Activated naive CD8-positive, alpha-beta T cell treated with anti-CD3 and anti-CD28 coated beads for 36 hours (primary cell): ENCODE data around the gene BRIP1. TPM values are rescaled to one million over a fixed set of nuclear protein-coding genes. Genes with fewer than 3 reads are reported as not detected.
"Not testable (repeated sequence)": the region's sequence is repeated elsewhere in the genome, so short reads cannot be mapped to it uniquely, and the experiment has no call there.

Source experiments
- DNase-seq: peaks from one replicate; pipeline ENCODE4 v3.0.0; 2021
- H3K27ac Mint-ChIP-seq: one replicate; pipeline ENCODE4 v1.8.0; 2022; ENCODE audit warnings: mild to moderate bottlenecking, moderate library complexity, mixed read lengths
- H3K27me3 Mint-ChIP-seq: one replicate; pipeline ENCODE4 v1.8.0; 2022; ENCODE audit warnings: mild to moderate bottlenecking, mixed read lengths
- H3K36me3 Mint-ChIP-seq: one replicate; pipeline ENCODE4 v1.8.0; 2021; ENCODE audit warnings: mild to moderate bottlenecking, mixed read lengths
- H3K4me1 Mint-ChIP-seq: one replicate; pipeline ENCODE4 v1.8.0; 2021; ENCODE audit warnings: mixed read lengths
- H3K4me3 Mint-ChIP-seq: one replicate; pipeline ENCODE4 v1.8.0; 2022; ENCODE audit warnings: mild to moderate bottlenecking, moderate library complexity, mixed read lengths
- H3K9me3 Mint-ChIP-seq: one replicate; pipeline ENCODE4 v1.8.0; 2022; ENCODE audit warnings: mixed read lengths
- total RNA-seq, 2 experiments: library from RNA; stranded (reverse); gene quantifications; one replicate each; pipeline ENCODE4 v1.2.3, GENCODE V29; 2021

Gene BRIP1
- total RNA-seq, 2 experiments from 2014 or later, result 16.6 to 17.0 TPM

- Mint-ChIP-seq H3K36me3 (peaks cover 6% of the 10 kb centered on the region), H3K27ac (no peak overlapping the region), H3K4me1 (no peaks in the 10 kb centered on the region), H3K4me3 (no peak overlapping the region), H3K9me3 (no peaks in the 10 kb centered on the region), H3K27me3 (no peaks in the 10 kb centered on the region)
- DNase-seq, result no peak
Observed at GRCh38 chr17:61783120-61783519, 80.2 kb downstream of the BRIP1 start.

GRCh38 chr17:61782683-61783082, 80.6 kb downstream of the BRIP1 start:
- Mint-ChIP-seq H3K4me3 (no peak overlapping the region), H3K27me3 (no peaks in the 10 kb centered on the region), H3K27ac (no peak overlapping the region), H3K4me1 (no peaks in the 10 kb centered on the region), H3K9me3 (no peaks in the 10 kb centered on the region), H3K36me3 (peaks cover 4% of the 10 kb centered on the region)
- no peak for DNase-seq

GRCh38 chr17:61775364-61775763, 88.0 kb downstream of the BRIP1 start:
- Mint-ChIP-seq H3K36me3 (peaks cover 32% of the 10 kb centered on the region), H3K27me3 (no peaks in the 10 kb centered on the region), H3K4me3 (no peak overlapping the region), H3K9me3 (peaks cover 15% of the 10 kb centered on the region), H3K27ac (no peak overlapping the region), H3K4me1 (no peaks in the 10 kb centered on the region)
- DNase-seq, result no peak

DNA sequence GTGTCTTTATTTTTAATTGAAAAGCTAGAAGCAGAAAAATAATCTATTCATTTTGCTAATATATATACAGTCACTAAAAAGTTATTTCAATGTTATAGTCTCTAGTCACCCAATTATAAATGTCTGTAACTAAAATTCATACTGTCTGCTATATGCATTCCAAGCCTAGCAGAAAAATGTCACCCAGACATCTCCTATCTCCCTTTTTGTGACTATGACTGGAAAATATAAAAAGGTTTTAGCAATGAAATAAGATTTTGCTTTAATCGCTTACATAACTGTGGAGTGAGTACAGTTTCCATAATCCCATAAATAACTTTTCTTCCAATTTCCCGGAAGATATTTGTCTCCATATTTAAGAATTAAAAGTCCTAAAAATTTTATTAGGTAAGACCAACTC, 88.6 kb downstream of the BRIP1 start:
- peaks cover 36% of the 10 kb centered on the region for H3K36me3 Mint-ChIP-seq
- DNase-seq, result no peak
- H3K27me3 Mint-ChIP-seq, result no peaks in the 10 kb centered on the region
- no peaks in the 10 kb centered on the region for H3K4me1 Mint-ChIP-seq
- no peak overlapping the region for H3K4me3 Mint-ChIP-seq
- H3K9me3 Mint-ChIP-seq, result peaks cover 16% of the 10 kb centered on the region
- no peak overlapping the region for H3K27ac Mint-ChIP-seq

DNA sequence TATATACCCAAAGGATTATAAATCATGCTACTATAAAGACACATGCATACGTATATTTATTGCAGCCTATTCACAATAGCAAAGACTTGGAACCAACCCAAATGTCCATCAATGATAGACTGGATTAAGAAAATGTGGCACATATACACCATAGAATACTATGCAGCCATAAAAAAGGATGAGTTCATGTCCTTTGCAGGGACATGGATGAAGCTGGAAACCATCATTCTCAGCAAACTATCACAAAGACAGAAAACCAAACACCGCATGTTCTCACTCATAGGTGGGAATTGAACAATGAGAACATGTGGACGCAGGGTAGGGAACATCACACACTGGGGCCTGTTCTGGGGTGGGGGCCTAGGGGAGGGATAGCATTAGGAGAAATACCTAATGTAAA, 89.2 kb downstream of the BRIP1 start:
- H3K4me1 Mint-ChIP-seq, H3K4me3 Mint-ChIP-seq, DNase-seq, H3K27me3 Mint-ChIP-seq, H3K27ac Mint-ChIP-seq: not testable (repeated sequence)
- Mint-ChIP-seq H3K9me3 (peaks cover 18% of the 10 kb centered on the region), H3K36me3 (peaks cover 43% of the 10 kb centered on the region)

- H3K9me3 Mint-ChIP-seq, result peaks cover 18% of the 10 kb centered on the region
- peaks cover 52% of the 10 kb centered on the region for H3K36me3 Mint-ChIP-seq
- DNase-seq, result no peak
- H3K4me1 Mint-ChIP-seq, result no peaks in the 10 kb centered on the region
- H3K4me3 Mint-ChIP-seq, result no peak overlapping the region
- H3K27ac Mint-ChIP-seq, result no peak overlapping the region
- H3K27me3 Mint-ChIP-seq, result no peaks in the 10 kb centered on the region
Observed at GRCh38 chr17:61770752-61771533, 92.4 kb downstream of the BRIP1 start.

DNA sequence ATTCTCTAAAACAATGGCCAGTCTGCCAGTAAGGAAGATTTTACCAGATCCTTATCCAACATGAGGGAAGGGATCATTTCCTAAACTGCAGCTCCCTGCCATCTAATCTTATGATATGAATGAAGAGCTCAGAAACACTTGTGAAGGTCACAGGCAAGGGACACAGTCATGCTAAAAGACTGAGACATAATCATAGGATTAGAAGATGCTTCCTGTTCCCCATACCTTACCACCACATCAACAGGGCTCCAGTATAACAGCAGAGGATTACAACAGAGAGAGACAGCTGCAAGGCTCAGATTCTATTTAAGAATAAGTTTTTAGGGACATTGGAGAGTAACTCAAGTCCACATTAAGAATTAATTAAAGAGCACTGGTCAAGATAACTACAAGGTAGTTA, 93.3 kb downstream of the BRIP1 start:
- H3K27me3 Mint-ChIP-seq, result no peaks in the 10 kb centered on the region
- H3K27ac Mint-ChIP-seq, result no peak overlapping the region
- H3K4me1 Mint-ChIP-seq, result no peaks in the 10 kb centered on the region
- H3K36me3 Mint-ChIP-seq, result peaks cover 52% of the 10 kb centered on the region
- peaks cover 18% of the 10 kb centered on the region for H3K9me3 Mint-ChIP-seq
- DNase-seq, result no peak
- no peak overlapping the region for H3K4me3 Mint-ChIP-seq

DNA sequence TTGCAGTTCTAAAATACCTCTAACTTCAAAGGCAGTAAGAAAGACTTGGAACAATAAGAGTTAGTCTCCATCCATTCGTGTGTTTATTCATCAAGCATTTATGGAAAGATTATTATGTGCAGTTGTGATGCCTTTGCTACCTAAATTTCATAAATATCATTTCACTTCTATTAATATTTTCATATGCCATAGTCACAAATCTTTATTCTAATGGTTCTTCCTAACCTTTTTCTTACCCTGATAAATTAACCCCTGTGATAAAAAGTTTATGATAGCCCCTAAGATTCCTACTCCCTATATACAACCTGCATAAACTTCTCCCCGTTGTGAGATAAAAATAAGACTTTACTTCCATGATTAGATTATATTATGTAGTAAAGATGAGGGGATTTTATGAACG, 94.9 kb downstream of the BRIP1 start:
- Mint-ChIP-seq H3K27me3 (no peaks in the 10 kb centered on the region), H3K4me1 (no peaks in the 10 kb centered on the region), H3K36me3 (peaks cover 43% of the 10 kb centered on the region)

GRCh38 chr17:61766520-61766919, 96.8 kb downstream of the BRIP1 start:
- H3K9me3 Mint-ChIP-seq, result peaks cover 14% of the 10 kb centered on the region
- H3K4me3 Mint-ChIP-seq, result no peak overlapping the region

More for the DNA sequence above, 94.9 kb downstream of the BRIP1 start:
- Mint-ChIP-seq H3K27ac (no peak overlapping the region), H3K4me3 (no peak overlapping the region), H3K9me3 (peaks cover 14% of the 10 kb centered on the region)
- no peak for DNase-seq

DNA sequence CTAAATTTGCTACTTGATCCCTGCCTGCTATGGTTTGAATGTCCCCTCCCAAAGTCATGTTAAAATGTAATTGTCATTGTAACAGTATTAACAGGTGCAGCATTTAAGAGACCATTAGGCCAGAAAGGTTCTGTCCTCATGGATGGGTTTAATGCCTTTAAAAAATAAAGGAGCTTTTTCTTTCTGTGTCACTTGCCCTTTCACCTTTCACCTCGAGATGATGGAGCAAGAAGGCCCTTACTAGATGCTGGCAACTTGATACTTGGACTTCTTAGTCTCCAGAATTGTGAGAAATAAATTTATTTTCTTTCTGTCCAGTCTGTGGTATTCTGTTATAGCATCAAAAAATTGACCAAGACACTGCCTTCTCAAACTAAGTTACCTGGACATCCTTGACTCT, 98.5 kb downstream of the BRIP1 start:
- Mint-ChIP-seq H3K4me1 (no peaks in the 10 kb centered on the region), H3K27ac (no peak overlapping the region), H3K27me3 (no peaks in the 10 kb centered on the region), H3K4me3 (no peak overlapping the region), H3K9me3 (peaks cover 5% of the 10 kb centered on the region), H3K36me3 (peaks cover 47% of the 10 kb centered on the region)
- no peak for DNase-seq

More at GRCh38 chr17:61766520-61766919, 96.8 kb downstream of the BRIP1 start:
- H3K27me3 Mint-ChIP-seq, result no peaks in the 10 kb centered on the region
- H3K4me1 Mint-ChIP-seq, result no peaks in the 10 kb centered on the region
- no peak for DNase-seq
- H3K36me3 Mint-ChIP-seq, result peaks cover 46% of the 10 kb centered on the region
- H3K27ac Mint-ChIP-seq, result no peak overlapping the region

GRCh38 chr17:61761827-61762226, 101.5 kb downstream of the BRIP1 start:
- DNase-seq, result no peak
- H3K9me3 Mint-ChIP-seq, result peaks cover 6% of the 10 kb centered on the region
- no peaks in the 10 kb centered on the region for H3K27me3 Mint-ChIP-seq
- peaks cover 5% of the 10 kb centered on the region for H3K4me1 Mint-ChIP-seq
- H3K27ac Mint-ChIP-seq, result no peak overlapping the region
- H3K4me3 Mint-ChIP-seq, result no peak overlapping the region
- H3K36me3 Mint-ChIP-seq, result peaks cover 43% of the 10 kb centered on the region

DNA sequence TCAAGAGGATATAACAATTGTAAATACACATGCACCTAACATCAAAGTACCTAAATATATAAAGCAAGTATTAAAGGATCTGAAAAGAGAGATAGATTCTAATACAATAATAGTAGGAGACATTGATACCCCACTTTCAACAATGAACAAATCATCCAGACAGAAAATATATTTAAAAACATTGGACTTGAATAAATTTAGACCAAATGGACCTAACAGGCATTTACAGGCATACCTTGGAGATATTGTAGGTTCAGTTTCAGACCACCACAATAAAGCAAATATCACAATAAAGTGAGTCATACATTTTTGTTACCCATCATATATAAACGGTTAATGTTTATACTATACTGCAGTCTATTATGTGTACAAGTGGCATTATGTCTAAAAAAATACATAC, 104.0 kb downstream of the BRIP1 start:
- Mint-ChIP-seq H3K36me3 (peaks cover 48% of the 10 kb centered on the region), H3K4me1 (peaks cover 5% of the 10 kb centered on the region), H3K9me3 (peaks cover 6% of the 10 kb centered on the region), H3K4me3 (no peak overlapping the region), H3K27me3 (no peaks in the 10 kb centered on the region), H3K27ac (no peak overlapping the region)
- no peak for DNase-seq

DNA sequence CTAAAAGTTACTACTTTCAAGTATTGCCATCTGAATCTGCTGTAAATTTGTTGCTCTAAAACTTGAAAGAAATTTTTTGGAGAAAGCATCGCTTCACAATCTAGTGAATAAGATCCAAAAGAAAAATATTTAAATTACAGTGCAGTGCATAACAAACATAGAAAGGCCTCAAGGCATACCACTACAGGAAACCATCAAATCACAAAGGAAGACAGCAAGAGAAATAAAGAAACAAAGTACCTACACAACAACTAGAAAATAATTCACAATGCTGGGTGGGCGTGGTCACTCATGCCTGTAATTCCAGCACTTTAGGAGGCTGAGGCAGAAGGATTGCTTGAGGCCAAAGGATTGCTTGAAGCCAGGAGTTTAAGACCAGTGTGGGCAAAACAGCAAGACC, 104.9 kb downstream of the BRIP1 start:
- Mint-ChIP-seq H3K9me3 (peaks cover 6% of the 10 kb centered on the region), H3K4me3 (no peak overlapping the region), H3K36me3 (peaks cover 48% of the 10 kb centered on the region), H3K27ac (no peak overlapping the region), H3K27me3 (no peaks in the 10 kb centered on the region), H3K4me1 (peaks cover 5% of the 10 kb centered on the region)
- no peak for DNase-seq

GRCh38 chr17:61757168-61757567, 106.2 kb downstream of the BRIP1 start:
- Mint-ChIP-seq H3K4me1 (peaks cover 5% of the 10 kb centered on the region), H3K9me3 (peaks cover 6% of the 10 kb centered on the region), H3K36me3 (peaks cover 39% of the 10 kb centered on the region), H3K27ac (no peak overlapping the region), H3K27me3 (no peaks in the 10 kb centered on the region), H3K4me3 (no peak overlapping the region)
- no peak for DNase-seq

DNA sequence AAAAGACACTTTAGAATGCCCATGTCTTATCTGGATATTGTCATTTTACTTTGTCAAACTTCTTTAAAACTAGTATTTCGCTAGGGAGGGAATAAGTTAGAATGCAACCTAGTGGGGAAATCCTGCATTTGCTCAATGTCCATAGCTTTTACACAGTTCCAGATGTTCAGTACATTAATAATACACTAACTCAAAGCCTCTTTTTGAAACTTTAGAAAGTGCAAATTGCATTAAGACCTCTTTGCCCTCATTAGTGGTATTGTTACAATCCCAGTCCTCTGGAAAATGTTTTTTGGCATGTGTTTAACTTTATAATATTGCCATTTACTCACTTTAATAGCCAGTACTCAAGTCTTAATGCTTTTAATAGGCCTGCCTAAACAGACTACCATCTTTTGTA, 106.8 kb downstream of the BRIP1 start:
- Mint-ChIP-seq H3K36me3 (peaks cover 34% of the 10 kb centered on the region), H3K27me3 (no peaks in the 10 kb centered on the region), H3K27ac (no peak overlapping the region), H3K4me3 (no peak overlapping the region), H3K4me1 (peaks cover 5% of the 10 kb centered on the region), H3K9me3 (peaks cover 3% of the 10 kb centered on the region)
- no peak for DNase-seq

DNA sequence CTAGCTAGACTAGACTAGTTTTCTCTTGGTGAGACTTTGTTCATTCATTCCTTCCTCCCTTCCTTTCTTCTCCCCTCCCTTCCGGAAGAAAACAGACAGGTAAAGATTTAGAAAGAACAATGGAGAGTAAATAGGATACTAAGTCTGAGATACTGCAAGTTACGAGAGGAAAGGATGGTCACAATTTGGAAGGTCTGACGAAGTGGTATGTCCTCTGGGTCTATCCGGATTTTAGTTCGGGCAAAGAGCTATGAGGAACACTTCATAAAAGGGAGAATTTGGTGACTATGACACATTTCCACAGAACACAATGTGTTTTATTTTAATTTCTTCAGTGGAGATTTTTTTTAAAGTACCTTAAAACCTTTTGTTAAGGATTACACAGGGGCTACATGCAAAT, 107.7 kb downstream of the BRIP1 start:
- H3K4me3 Mint-ChIP-seq, result no peak overlapping the region
- no peaks in the 10 kb centered on the region for H3K27me3 Mint-ChIP-seq
- H3K27ac Mint-ChIP-seq, result no peak overlapping the region
- H3K36me3 Mint-ChIP-seq, result peaks cover 26% of the 10 kb centered on the region
- no peak for DNase-seq
- peaks cover 10% of the 10 kb centered on the region for H3K4me1 Mint-ChIP-seq
- H3K9me3 Mint-ChIP-seq, result peaks cover 3% of the 10 kb centered on the region
